ENCODE results near the gene SLC7A8. TPM values are rescaled to one million over a fixed set of nuclear protein-coding genes. Genes with fewer than 3 reads are reported as not detected.

SLC7A8 gene
- total RNA-seq, 1 donor from 2014 or later, result 28.3 TPM

DNA sequence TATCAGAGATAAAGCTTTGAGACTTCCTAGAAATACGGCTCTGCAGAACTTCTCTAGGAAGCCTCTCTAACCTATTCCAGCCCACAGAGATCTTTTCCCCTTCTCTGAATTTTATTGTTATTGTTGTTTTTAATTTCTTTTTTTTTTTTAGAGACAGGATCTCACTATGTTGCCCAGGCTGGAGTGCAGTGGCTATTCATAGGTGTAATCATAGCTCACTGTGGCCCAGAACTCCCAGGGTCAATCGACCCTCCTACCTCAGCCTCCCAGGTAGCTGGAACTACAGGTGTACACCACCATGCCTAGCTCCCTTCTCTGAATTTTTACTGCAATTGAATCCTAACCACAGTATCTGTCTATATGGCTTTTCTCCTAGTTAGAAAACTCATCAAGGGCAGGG lies 19.6 kb downstream of the SLC7A8 start:
- Mint-ChIP-seq H3K9me3 (ENCODE audit: low read depth) (no peaks in the 10 kb centered on the region), H3K4me1 (ENCODE audit: low read depth) (peaks cover 13% of the 10 kb centered on the region), H3K4me3 (ENCODE audit: low read depth) (no peak overlapping the region), H3K27me3 (no peaks in the 10 kb centered on the region), H3K36me3 (ENCODE audit: insufficient read depth) (peaks cover 8% of the 10 kb centered on the region), H3K27ac (no peak overlapping the region)
- no peak for DNase-seq (ENCODE audit: low spot score, unreplicated experiment)
- TF ChIP-seq, protein P1, sequence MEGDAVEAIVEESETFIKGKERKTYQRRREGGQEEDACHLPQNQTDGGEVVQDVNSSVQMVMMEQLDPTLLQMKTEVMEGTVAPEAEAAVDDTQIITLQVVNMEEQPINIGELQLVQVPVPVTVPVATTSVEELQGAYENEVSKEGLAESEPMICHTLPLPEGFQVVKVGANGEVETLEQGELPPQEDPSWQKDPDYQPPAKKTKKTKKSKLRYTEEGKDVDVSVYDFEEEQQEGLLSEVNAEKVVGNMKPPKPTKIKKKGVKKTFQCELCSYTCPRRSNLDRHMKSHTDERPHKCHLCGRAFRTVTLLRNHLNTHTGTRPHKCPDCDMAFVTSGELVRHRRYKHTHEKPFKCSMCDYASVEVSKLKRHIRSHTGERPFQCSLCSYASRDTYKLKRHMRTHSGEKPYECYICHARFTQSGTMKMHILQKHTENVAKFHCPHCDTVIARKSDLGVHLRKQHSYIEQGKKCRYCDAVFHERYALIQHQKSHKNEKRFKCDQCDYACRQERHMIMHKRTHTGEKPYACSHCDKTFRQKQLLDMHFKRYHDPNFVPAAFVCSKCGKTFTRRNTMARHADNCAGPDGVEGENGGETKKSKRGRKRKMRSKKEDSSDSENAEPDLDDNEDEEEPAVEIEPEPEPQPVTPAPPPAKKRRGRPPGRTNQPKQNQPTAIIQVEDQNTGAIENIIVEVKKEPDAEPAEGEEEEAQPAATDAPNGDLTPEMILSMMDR (IDR thresholded peaks at IDR 0.05; ENCODE audit: unreplicated experiment), result no peak

GRCh38 chr14:23162800-23163199 lies 20.7 kb downstream of the SLC7A8 start:
- Mint-ChIP-seq H3K4me3 (ENCODE audit: low read depth) (no peak overlapping the region), H3K4me1 (ENCODE audit: low read depth) (peaks cover 8% of the 10 kb centered on the region), H3K27me3 (no peaks in the 10 kb centered on the region), H3K9me3 (ENCODE audit: low read depth) (no peaks in the 10 kb centered on the region), H3K27ac (no peak overlapping the region), H3K36me3 (ENCODE audit: insufficient read depth) (peaks cover 9% of the 10 kb centered on the region)
- no peak for DNase-seq (ENCODE audit: low spot score, unreplicated experiment)
- TF ChIP-seq, protein P1 (IDR thresholded peaks at IDR 0.05; ENCODE audit: unreplicated experiment), result no peak

- no peak overlapping the region for H3K4me3 Mint-ChIP-seq (ENCODE audit: low read depth)
- H3K4me1 Mint-ChIP-seq (ENCODE audit: low read depth), result peaks cover 8% of the 10 kb centered on the region
- H3K36me3 Mint-ChIP-seq (ENCODE audit: insufficient read depth), result peaks cover 9% of the 10 kb centered on the region
- DNase-seq (ENCODE audit: low spot score, unreplicated experiment), result no peak
- TF ChIP-seq, protein P1 (IDR thresholded peaks at IDR 0.05; ENCODE audit: unreplicated experiment), result no peak
- no peaks in the 10 kb centered on the region for H3K27me3 Mint-ChIP-seq
- no peak overlapping the region for H3K27ac Mint-ChIP-seq
- H3K9me3 Mint-ChIP-seq (ENCODE audit: low read depth), result no peaks in the 10 kb centered on the region
Measured at GRCh38 chr14:23162005-23162404, 21.5 kb downstream of the SLC7A8 start.

- H3K36me3 Mint-ChIP-seq (ENCODE audit: insufficient read depth), result peaks cover 6% of the 10 kb centered on the region
- no peaks in the 10 kb centered on the region for H3K27me3 Mint-ChIP-seq
- H3K4me1 Mint-ChIP-seq (ENCODE audit: low read depth), result peaks cover 8% of the 10 kb centered on the region
- DNase-seq (ENCODE audit: low spot score, unreplicated experiment), result no peak
- H3K9me3 Mint-ChIP-seq (ENCODE audit: low read depth), result no peaks in the 10 kb centered on the region
- peak overlapping the region; percentile 38 for H3K27ac Mint-ChIP-seq
- TF ChIP-seq, protein P1 (IDR thresholded peaks at IDR 0.05; ENCODE audit: unreplicated experiment), result no peak
- no peak overlapping the region for H3K4me3 Mint-ChIP-seq (ENCODE audit: low read depth)
Measured at GRCh38 chr14:23160924-23161522, 22.4 kb downstream of the SLC7A8 start.

DNA sequence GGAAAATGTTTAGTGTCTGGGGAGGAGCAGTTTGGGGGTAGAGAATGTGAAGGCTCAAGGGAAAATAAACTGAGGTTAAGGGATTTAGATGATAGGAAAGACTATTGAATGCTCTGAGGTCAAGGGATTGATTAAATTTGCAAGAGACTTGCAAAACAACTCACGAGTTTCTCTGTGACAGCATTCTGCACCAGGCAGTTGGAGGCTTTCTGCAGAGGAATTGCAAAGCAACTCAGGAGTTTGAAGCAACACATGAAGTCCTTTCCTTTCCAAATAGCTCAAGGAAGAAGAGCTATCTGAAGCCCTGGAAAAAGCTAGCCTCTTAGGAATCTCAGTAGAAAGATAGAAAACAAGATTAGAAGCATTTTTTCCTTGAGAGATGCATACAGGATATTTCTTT lies 23.9 kb downstream of the SLC7A8 start:
- DNase-seq (ENCODE audit: low spot score, unreplicated experiment), result no peak
- Mint-ChIP-seq H3K27ac (peak overlapping the region; percentile 3), H3K36me3 (ENCODE audit: insufficient read depth) (peaks cover 5% of the 10 kb centered on the region), H3K9me3 (ENCODE audit: low read depth) (no peaks in the 10 kb centered on the region), H3K4me3 (ENCODE audit: low read depth) (no peak overlapping the region), H3K27me3 (no peaks in the 10 kb centered on the region), H3K4me1 (ENCODE audit: low read depth) (peaks cover 8% of the 10 kb centered on the region)
- TF ChIP-seq, protein P1 (IDR thresholded peaks at IDR 0.05; ENCODE audit: unreplicated experiment), result no peak

Measured in progenitor cell of endocrine pancreas (in vitro differentiated cells).